Neural cell (in vitro differentiated cells): ENCODE data around the gene ZNF846. TPM values are rescaled to one million over a fixed set of nuclear protein-coding genes. Genes with fewer than 3 reads are reported as not detected.

Source experiments
- H2AFZ ChIP-seq: fragments of 200-600, 300-800 bp; sonication (generic), shearing (Covaris generic); 2 replicates; pipeline ENCODE4 v1.6.0; 2014; ENCODE audit warnings: low read depth, mild to moderate bottlenecking, antibody characterized with exemption, low read length, moderate library complexity
- H3F3A ChIP-seq: fragments of 200-600 bp; shearing (Covaris generic); 2 replicates; pipeline ENCODE4 v1.6.1; 2016; ENCODE audit warnings: mild to moderate bottlenecking, moderate library complexity, mixed read lengths, antibody characterized with exemption, low read length; ENCODE audit not compliant: insufficient read depth, poor library complexity, severe bottlenecking
- H3K27ac ChIP-seq: fragments of 200-600, 300-800 bp; sonication (generic), shearing (Covaris generic); 2 replicates; pipeline ENCODE4 v1.5.1; 2014; ENCODE audit warnings: mild to moderate bottlenecking, low read length, moderate library complexity
- H3K27me3 ChIP-seq: fragments of 300-800, 200-600 bp; sonication (generic), shearing (Covaris generic); 2 replicates; pipeline ENCODE4 v1.6.0; 2014; ENCODE audit warnings: mild to moderate bottlenecking, low read depth, low read length, moderate library complexity; ENCODE audit not compliant: insufficient read depth
- H3K36me3 ChIP-seq: fragments of 300-800, 200-600 bp; sonication (generic), shearing (Covaris generic); 2 replicates; pipeline ENCODE4 v1.5.1; 2014; ENCODE audit warnings: mild to moderate bottlenecking, antibody characterized with exemption, low read length, moderate library complexity; ENCODE audit not compliant: insufficient read depth
- H3K4me2 ChIP-seq: fragments of 300-800, 200-600 bp; sonication (generic), shearing (Covaris generic); 2 replicates; pipeline ENCODE4 v1.6.0; 2014; ENCODE audit warnings: mild to moderate bottlenecking, low read length
- H3K4me3 ChIP-seq: fragments of 300-800, 200-600 bp; sonication (generic), shearing (Covaris generic); 2 replicates; pipeline ENCODE4 v1.5.1; 2014; ENCODE audit warnings: mild to moderate bottlenecking, low read length, moderate library complexity
- H3K79me2 ChIP-seq: fragments of 200-600 bp; shearing (Covaris generic); replicated peaks from 2 replicates; pipeline ENCODE4 v1.6.0; 2014; ENCODE audit warnings: mild to moderate bottlenecking, low read length, moderate library complexity; ENCODE audit not compliant: insufficient read depth
- H3K9ac ChIP-seq: fragments of 300-800, 200-600 bp; sonication (generic), shearing (Covaris generic); 2 replicates; pipeline ENCODE4 v1.6.1; 2016; ENCODE audit warnings: mild to moderate bottlenecking, low read length, mixed read lengths
- H3K9me2 ChIP-seq: fragments of 200-600 bp; shearing (Covaris generic); 2 replicates; pipeline ENCODE4 v1.6.1; 2016; ENCODE audit warnings: mild to moderate bottlenecking, low read length, mixed read lengths; ENCODE audit not compliant: insufficient read depth
- H3K9me3 ChIP-seq: fragments of 200-600, 300-800 bp; sonication (generic), shearing (Covaris generic); 2 replicates; pipeline ENCODE4 v1.6.1; 2016; ENCODE audit warnings: mild to moderate bottlenecking, mixed run types, low read length, moderate library complexity, mixed read lengths
- H4K20me1 ChIP-seq: fragments of 200-600 bp; shearing (Covaris generic); 2 replicates; pipeline ENCODE4 v1.6.1; 2016; ENCODE audit warnings: mild to moderate bottlenecking, mixed run types; ENCODE audit not compliant: insufficient read depth
- CTCF ChIP-seq: fragments of 450-650 bp; IDR thresholded peaks from 2 replicates; pipeline ENCODE4 v1.5.1; 2014; ENCODE audit warnings: antibody characterized with exemption, mild to moderate bottlenecking, moderate library complexity; ENCODE audit not compliant: poor library complexity, severe bottlenecking
- EP300 ChIP-seq: fragments of 450-650 bp; conservative IDR thresholded peaks from 2 replicates; pipeline ENCODE4 v1.6.1; 2014; ENCODE audit warnings: antibody characterized with exemption, mild to moderate bottlenecking, moderate library complexity; ENCODE audit not compliant: poor library complexity, severe bottlenecking
- EZH2 ChIP-seq: fragments of 200-600, 300-800 bp; shearing (Covaris generic), sonication (generic); IDR thresholded peaks from 2 replicates; pipeline ENCODE4 v1.6.1; 2014; ENCODE audit warnings: antibody characterized with exemption, low read length, borderline replicate concordance, mild to moderate bottlenecking; ENCODE audit not compliant: insufficient read depth, poor library complexity, severe bottlenecking
- MXI1 ChIP-seq: fragments of 450-650 bp; conservative IDR thresholded peaks from 2 replicates; pipeline ENCODE4 v1.6.1; 2014; ENCODE audit warnings: antibody characterized with exemption, mild to moderate bottlenecking; ENCODE audit not compliant: poor library complexity, severe bottlenecking
- POLR2AphosphoS5 ChIP-seq: IDR thresholded peaks from 2 replicates; pipeline ENCODE4 v1.6.1; 2012
- RAD21 ChIP-seq: fragments of 450-650 bp; conservative IDR thresholded peaks from 2 replicates; pipeline ENCODE4 v1.6.1; 2014; ENCODE audit warnings: antibody characterized with exemption, mild to moderate bottlenecking, moderate library complexity
- REST ChIP-seq: IDR thresholded peaks from 2 replicates; pipeline ENCODE4 v1.6.1; 2012; ENCODE audit warnings: borderline replicate concordance
- SMC3 ChIP-seq: fragments of 450-650 bp; conservative IDR thresholded peaks from 2 replicates; pipeline ENCODE4 v1.6.1; 2014; ENCODE audit warnings: antibody characterized with exemption, mild to moderate bottlenecking, moderate library complexity; ENCODE audit not compliant: poor library complexity
- TAF1 ChIP-seq: IDR thresholded peaks from 2 replicates; pipeline ENCODE4 v1.6.1; 2012; ENCODE audit warnings: low read depth
- polyA plus RNA-seq: library from polyadenylated mRNA; depleted of rRNA; stranded (reverse); fragments of >200 nt; gene quantifications from 2 replicates; pipeline ENCODE4 v1.2.3, GENCODE V29; 2014

The ZNF846 gene
- polyA plus RNA-seq, 1 donor from 2014 or later, result 7.4 TPM

- Histone ChIP-seq H3K9ac (no peak overlapping the region), H3K36me3 (no peaks in the 10 kb centered on the region), H2AFZ (no peak overlapping the region), H4K20me1 (no peaks in the 10 kb centered on the region), H3K79me2 (no peaks in the 10 kb centered on the region), H3K27ac (no peak overlapping the region), H3K9me3 (peaks cover 6% of the 10 kb centered on the region), H3K9me2 (no peaks in the 10 kb centered on the region), H3K4me3 (no peak overlapping the region), H3K27me3 (no peaks in the 10 kb centered on the region), H3K4me2 (no peak overlapping the region), H3F3A (no peaks in the 10 kb centered on the region)
- TF ChIP-seq MXI1, result no peak
- TF ChIP-seq POLR2AphosphoS5, result no peak
- TF ChIP-seq SMC3, result no peak
- TF ChIP-seq CTCF, result no peak
- no peak for TF ChIP-seq EP300
- no peak for TF ChIP-seq EZH2
- TF ChIP-seq RAD21, result no peak
- no peak for TF ChIP-seq REST
Observed at GRCh38 chr19:9711815-9712214, 56.7 kb downstream of the ZNF846 start.

- Histone ChIP-seq H3K4me2 (no peak overlapping the region), H3K79me2 (no peaks in the 10 kb centered on the region), H2AFZ (no peak overlapping the region), H3K9me3 (peaks cover 6% of the 10 kb centered on the region), H3K27ac (no peak overlapping the region), H3K9me2 (no peaks in the 10 kb centered on the region), H3K9ac (no peak overlapping the region), H3K4me3 (no peak overlapping the region), H3K27me3 (no peaks in the 10 kb centered on the region), H3F3A (no peaks in the 10 kb centered on the region), H4K20me1 (no peaks in the 10 kb centered on the region), H3K36me3 (no peaks in the 10 kb centered on the region)
- no peak for TF ChIP-seq CTCF
- no peak for TF ChIP-seq EP300
- no peak for TF ChIP-seq RAD21
- no peak for TF ChIP-seq EZH2
- TF ChIP-seq POLR2AphosphoS5, result no peak
- TF ChIP-seq REST, result no peak
- no peak for TF ChIP-seq SMC3
- TF ChIP-seq MXI1, result no peak
- TF ChIP-seq TAF1, result no peak
Observed at GRCh38 chr19:9709305-9709704, 59.2 kb downstream of the ZNF846 start.
